GM19043 (cell line): ENCODE data around the gene SEZ6L2.
"Not testable (repeated sequence)": the region's sequence is repeated elsewhere in the genome, so short reads cannot be mapped to it uniquely, and the experiment has no call there.

Experiments used
- ATAC-seq: cut with Tn5 transposase; IDR thresholded peaks from one replicate; pipeline ENCODE4 v1.9.1; 2021; ENCODE audit warnings: low read depth; ENCODE audit not compliant: unreplicated experiment

The SEZ6L2 gene

DNA sequence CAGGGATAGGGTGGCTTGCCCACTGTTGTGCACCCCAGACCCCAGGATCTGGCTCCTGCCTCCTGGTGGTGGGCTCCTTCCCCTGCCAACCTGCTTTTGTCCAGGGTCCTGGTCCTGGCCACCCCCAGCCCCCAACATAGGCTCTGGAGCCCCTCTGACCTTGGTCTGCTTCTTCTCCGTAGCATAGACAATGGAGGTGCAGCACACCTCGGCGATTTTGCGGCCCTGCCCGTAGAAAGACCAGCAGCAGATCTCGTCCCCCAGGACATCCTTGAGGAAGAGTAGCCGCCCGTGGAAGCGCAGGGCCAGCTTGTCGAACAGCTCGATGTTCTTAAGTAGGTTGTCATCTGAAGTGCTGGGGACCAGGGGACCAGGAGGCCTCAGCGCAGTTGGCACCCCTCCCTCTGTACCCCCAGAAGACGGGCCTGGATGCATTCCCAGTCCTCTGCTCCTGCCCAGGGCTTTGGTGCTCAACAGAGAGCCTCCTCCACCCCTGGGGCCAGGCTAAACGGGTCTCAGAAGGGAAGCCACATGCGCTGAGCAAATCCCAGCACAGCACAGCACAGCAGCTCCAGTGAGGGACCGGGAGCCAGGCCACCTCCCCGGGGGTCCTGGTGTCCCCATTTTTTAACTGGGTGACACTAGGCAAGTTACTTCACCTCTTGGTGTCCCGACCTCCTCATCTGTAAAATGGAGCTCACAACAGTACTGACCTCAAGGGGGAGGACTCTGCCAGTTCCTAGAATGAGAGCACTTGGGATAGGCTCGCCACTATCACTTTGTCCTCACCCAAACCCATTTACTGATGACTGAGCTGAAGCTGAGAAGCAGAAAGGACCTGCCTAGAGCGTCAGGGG lies 11.7 kb upstream of the SEZ6L2 start:
- ATAC-seq: no peak

DNA sequence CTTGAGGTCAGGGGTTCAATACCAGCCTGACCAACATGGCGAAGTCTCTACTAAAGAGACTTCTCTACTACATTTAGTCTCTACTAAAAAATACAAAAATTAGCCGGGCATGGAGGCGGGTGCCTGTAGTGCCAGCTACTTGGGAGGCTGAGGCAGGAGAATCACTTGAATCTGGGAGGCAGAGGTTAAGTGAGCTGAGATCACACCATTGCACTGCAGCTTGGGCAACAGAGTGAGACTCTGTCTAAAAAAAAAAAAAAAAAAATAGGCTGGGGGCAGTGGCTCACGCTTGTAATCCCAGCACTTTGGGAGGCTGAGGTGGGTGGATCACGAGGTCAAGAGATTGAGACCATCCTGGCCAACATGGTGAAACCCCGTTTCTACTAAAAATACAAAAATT lies 10.5 kb upstream of the SEZ6L2 start:
- not testable (repeated sequence) for ATAC-seq

GRCh38 chr16:29909391-29909790 lies 10.0 kb upstream of the SEZ6L2 start:
- ATAC-seq: no peak

GRCh38 chr16:29908719-29909220 lies 9.4 kb upstream of the SEZ6L2 start:
- ATAC-seq: no peak

GRCh38 chr16:29907973-29908372 lies 8.6 kb upstream of the SEZ6L2 start:
- no peak for ATAC-seq

GRCh38 chr16:29906520-29907244 lies 7.3 kb upstream of the SEZ6L2 start:
- no peak for ATAC-seq

DNA sequence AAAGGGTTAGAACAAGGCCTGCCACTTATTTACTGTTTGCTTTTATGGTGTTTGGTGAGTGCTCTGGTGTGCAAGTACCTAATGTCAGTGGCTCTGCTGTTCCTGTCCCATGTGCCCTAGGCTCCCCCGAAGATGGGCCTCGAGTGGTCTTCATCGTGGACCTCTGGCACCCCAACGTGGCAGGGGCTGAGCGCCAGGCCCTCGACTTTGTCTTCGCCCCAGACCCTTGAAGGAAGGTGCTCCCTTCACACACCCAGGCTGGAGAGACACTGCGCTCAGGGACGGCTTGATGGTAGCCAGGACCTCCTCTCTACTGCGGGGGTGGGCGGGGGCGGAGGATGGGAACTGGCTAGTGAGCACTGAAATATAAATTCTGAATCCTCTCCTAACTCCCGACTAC lies 6.3 kb upstream of the SEZ6L2 start:
- ATAC-seq: no peak

DNA sequence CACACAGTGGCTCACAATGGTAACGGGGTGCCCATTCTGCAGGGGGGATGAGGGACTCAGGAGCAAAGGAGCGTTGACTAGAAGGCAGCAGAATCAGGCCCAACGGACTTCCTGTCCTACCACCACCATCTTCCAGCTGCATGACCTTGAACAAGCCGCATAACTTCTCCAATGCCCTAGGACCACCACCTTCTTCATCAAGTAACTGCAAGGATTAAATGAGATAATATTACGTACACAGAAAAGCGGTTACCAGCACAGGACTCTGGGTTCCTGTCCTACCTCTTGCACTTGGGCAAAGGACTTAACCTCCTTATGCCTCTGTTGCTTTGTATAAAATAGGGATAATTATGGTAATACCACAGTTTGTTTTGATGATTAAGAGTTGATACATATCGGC lies 5.6 kb upstream of the SEZ6L2 start:
- ATAC-seq: no peak

DNA sequence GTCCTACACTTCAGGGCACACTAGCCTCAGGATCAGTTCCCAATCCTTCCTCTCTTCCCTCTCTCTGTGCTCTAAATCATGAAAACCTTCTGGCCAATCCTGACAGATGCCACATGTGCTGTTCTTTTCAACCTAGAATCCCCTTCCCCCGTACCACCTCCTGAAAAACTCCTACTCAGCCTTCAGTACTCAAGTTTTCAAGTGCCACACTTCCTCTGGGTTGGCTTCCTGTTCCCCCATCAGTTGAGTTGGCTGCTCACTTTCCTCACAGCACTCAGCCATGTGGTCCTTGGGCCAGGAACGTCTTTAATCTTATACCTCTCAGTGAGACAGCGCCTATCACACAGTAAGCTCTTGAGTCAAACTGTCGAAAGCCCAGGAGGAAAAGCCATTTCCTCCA lies 4.2 kb upstream of the SEZ6L2 start:
- no peak for ATAC-seq

GRCh38 chr16:29901607-29901945 lies 2.2 kb upstream of the SEZ6L2 start:
- no peak for ATAC-seq

DNA sequence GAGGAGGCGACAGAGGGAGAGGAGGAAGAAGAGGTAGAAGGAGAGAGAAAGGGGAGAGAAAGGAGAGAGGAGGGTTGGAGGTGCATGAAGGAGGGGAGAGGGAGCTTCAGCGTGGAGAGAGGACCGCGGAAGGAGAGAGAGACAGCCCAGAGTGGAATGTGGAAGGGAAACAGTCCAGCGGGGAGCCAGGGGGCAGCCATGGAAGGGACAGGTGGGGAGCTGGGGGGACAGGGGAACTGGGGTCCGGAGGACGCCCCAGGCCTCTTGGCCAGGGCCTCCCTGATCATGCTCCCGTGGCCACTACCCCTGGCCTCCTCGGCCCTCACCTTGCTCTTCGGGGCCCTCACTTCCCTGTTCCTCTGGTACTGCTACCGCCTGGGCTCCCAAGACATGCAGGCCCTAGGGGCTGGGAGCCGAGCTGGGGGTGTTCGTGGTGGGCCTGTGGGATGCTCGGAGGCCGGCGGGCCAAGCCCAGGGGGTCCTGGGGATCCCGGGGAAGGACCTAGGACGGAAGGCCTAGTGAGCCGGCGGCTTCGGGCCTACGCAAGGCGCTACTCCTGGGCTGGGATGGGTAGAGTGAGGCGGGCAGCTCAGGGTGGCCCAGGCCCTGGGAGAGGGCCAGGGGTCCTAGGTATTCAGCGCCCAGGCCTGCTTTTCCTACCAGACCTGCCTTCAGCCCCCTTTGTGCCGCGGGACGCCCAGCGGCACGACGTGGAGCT lies 1.7 kb upstream of the SEZ6L2 start:
- no peak for ATAC-seq

GRCh38 chr16:29900102-29900887 lies 945 bp upstream of the SEZ6L2 start, which contains the start of gene ASPHD1:
TSS of gene ASPHD1 (plus strand) at chr16:29900488. CDS start at chr16:29900972, 484 bp downstream.
- ATAC-seq: no peak

- no peak for ATAC-seq
Measured at GRCh38 chr16:29898804-29899515, 390 bp downstream of the SEZ6L2 start.

GRCh38 chr16:29898135-29898803 lies 1.1 kb downstream of the SEZ6L2 start:
- no peak for ATAC-seq

DNA sequence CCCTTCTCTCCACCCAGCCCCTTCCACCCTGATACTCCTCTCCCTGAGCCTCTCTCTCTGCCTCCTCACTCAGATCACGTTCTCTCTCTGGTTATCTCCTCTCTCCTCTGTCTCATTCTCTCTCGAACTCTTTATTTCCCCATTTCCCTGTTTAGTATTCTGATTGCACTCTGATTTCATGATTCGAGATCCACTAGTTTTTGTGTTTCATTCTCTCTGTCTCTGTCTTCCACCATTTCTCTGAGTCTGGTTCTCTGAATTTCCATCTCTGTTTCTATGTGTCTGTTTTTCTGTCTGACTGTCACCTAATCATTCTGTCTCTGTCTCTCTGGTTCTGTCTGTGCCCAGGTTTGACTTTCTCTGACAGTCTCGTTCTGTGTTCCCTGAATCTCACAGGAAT lies 2.0 kb downstream of the SEZ6L2 start:
- no peak for ATAC-seq

DNA sequence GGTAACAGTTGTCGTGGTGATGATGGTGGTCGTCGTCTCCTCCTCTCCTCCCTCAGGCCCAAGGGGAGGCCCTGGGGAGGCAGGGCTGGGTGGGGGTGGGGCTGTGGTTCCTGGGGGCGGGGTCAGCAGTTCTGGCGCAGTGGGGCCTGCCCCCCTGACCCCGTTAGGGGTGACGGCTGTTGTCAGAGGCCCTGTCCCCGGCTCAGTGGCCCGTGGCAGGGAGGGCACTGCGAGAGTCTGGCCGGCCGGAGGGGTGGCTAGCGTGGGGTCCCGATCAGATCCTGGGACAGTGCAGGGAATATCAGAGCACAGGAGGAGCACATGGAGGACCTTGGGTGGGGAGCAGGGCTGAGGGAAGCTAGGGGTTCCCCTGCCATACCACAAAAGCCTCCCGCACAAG lies 2.5 kb downstream of the SEZ6L2 start:
- ATAC-seq: no peak

- no peak for ATAC-seq
Measured at GRCh38 chr16:29894352-29894751, 5.0 kb downstream of the SEZ6L2 start.

DNA sequence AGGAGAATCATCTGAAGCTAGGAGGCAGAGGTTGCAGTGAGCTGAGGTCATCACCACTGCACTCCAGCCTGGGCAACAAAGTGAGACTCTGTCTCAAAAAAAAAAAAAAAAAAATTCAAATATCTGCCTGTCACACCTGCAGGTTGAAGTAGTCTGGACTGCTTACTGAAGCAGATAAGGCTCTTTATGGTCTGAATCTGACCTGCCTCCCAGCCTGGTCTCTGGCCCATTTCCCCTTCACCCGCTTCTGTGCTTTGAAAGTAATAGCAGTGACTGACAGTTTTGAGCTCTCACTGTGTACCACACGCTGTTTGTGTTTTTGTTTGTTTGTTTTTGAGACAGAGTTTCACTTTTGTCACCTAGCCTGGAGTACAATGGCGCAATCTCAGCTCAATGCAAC lies 5.8 kb downstream of the SEZ6L2 start:
- no peak for ATAC-seq

GRCh38 chr16:29892458-29892813 lies 6.9 kb downstream of the SEZ6L2 start:
- no peak for ATAC-seq
